NT2/D1 (cell line): ENCODE results near the gene TMCO4.

Experiments
- YY1 ChIP-seq: IDR thresholded peaks from 2 replicates; pipeline ENCODE4 v1.6.1; 2011; ENCODE audit not compliant: insufficient read length, insufficient read depth
- ZNF274 ChIP-seq: IDR thresholded peaks from 2 replicates; pipeline ENCODE4 v1.6.1; 2011; ENCODE audit warnings: mild to moderate bottlenecking, low read depth, low read length

DNA sequence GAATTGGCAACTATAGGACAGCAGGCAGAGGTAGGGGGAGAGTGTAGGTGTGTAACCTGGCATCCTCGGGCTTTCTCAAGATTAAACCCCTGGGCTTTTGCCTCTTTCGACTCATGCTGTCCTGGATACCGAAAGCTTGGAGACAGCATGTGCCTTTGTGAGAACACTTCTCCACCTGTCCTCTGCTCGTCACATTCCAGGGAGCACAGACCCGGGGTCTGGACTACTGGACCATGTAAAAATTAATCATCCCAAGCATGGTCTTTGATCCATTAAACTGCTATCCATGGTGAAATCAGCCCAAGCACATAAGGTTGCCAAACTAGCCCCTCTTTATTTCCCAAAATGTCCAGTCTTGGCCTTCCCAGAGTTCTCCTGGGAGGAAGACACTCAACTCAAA lies 24.3 kb upstream of the TMCO4 start:
- TF ChIP-seq ZNF274 (no peak), YY1 (no peak)
